GM23338 (cell line): ENCODE data around the gene POLA1.

Source experiments
- CTCF ChIP-seq, 2 experiments: fragments of 200-600 bp in 1 of 2; sonication (generic) in 1 of 2; conservative IDR thresholded peaks; 2 replicates each; pipeline versions ENCODE4 v1.5.1 to v1.6.1; 2016 to 2017; ENCODE audit warnings: antibody characterized with exemption in 2 of 2, low read depth in 2 of 2, mild to moderate bottlenecking in 2 of 2, moderate library complexity in 1 of 2
- EZH2 ChIP-seq: fragments of 200-600 bp; sonication (generic); IDR thresholded peaks from one replicate; pipeline ENCODE4 v1.8.0; 2017; ENCODE audit warnings: antibody characterized with exemption, mild to moderate bottlenecking, low read depth; ENCODE audit not compliant: unreplicated experiment
- EZH2phosphoT487 ChIP-seq: fragments of 200-600 bp; sonication (generic); IDR thresholded peaks from one replicate; pipeline ENCODE4 v1.8.1; 2018; ENCODE audit warnings: antibody characterized with exemption; ENCODE audit not compliant: unreplicated experiment
- NANOG ChIP-seq: IDR thresholded peaks from 2 replicates; pipeline ENCODE4 v1.6.1; 2016; ENCODE audit warnings: antibody characterized with exemption, borderline replicate concordance
- POLR2AphosphoS5 ChIP-seq: IDR thresholded peaks from 2 replicates; pipeline ENCODE4 v1.6.1; 2016; ENCODE audit warnings: antibody characterized with exemption, low read depth

- TF ChIP-seq EZH2, result no peak
- no peak for TF ChIP-seq CTCF (conservative IDR thresholded peaks at IDR 0.05; ENCODE audit: low read depth in 2 of 2)
- no peak for TF ChIP-seq EZH2phosphoT487
- TF ChIP-seq POLR2AphosphoS5, result no peak
- TF ChIP-seq NANOG, result no peak
Observed at GRCh38 chrX:24846550-24847150, 152.9 kb downstream of the POLA1 start.
